GM15510 (cell line): ENCODE measurements around the gene ST7L.

Source experiments
- POLR2A ChIP-seq: IDR thresholded peaks from 3 replicates; pipeline ENCODE4 v1.6.1; 2011; ENCODE audit warnings: borderline replicate concordance; ENCODE audit not compliant: insufficient read length; ENCODE audit errors: extremely low read depth

Gene ST7L

GRCh38 chr1:112538883-112539282, 80.1 kb downstream of the ST7L start:
- TF ChIP-seq POLR2A: no peak

DNA sequence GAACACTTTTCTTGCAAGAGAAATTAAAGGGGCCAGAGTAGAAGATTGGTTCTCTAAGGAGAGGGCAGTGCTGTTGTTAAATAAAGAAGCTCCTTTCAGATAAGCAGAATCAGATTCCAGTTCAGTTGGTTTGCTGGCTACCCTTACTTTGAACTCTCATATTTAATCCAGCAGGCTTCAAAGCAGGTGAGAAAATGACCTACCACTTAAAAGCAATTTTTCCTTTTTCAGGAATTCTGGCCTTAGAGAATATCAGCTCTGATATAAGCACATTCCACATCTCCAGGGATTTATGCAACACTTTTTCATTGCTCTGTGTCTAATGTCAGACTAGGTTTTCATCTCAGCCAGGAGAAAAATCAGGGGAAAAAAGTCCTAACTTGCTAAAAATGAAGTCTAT, 81.5 kb downstream of the ST7L start:
- TF ChIP-seq POLR2A: no peak

GRCh38 chr1:112536561-112536960, 82.4 kb downstream of the ST7L start:
- TF ChIP-seq POLR2A: no peak

DNA sequence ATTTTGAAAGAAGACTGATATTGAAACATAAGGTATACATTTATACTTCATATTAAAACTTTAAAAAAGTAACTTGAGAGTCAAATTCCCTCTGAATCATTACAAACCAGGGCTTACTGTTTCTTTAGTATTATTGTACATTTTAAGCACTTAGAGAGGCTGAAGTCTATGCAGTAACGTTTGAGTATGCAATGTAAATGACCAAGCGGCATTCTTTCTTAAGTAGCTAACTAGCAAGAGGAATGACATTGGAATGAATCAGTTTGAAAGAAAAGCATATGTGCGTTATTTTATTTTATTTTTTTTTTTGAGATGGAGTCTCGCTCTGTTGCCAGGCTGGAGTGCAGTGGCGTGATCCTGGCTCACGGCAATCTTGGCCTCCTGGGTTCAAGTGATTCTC, 85.9 kb downstream of the ST7L start:
- TF ChIP-seq POLR2A: no peak

DNA sequence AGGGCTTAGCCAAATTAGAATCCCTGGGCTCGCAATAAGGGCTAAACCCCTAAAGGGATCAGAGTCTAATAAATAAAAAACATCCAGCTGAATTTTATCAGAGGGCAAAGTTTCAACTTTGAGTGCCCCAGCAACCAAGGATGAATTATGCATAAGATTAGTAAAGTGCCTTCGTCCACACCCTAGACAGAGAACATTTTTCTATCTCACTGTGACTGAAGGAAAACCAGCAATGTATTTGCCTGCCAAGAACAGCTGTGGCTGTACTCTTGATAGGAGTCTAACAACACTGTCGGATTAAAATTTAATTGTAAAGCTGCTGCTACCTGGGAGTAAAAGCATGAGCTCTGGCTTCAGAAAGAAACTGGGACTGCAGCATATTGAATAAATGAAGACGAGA, 86.9 kb downstream of the ST7L start:
- no peak for TF ChIP-seq POLR2A

- no peak for TF ChIP-seq POLR2A
Measured at GRCh38 chr1:112530832-112531231, 88.1 kb downstream of the ST7L start.

GRCh38 chr1:112529301-112529700, 89.6 kb downstream of the ST7L start:
- no peak for TF ChIP-seq POLR2A

DNA sequence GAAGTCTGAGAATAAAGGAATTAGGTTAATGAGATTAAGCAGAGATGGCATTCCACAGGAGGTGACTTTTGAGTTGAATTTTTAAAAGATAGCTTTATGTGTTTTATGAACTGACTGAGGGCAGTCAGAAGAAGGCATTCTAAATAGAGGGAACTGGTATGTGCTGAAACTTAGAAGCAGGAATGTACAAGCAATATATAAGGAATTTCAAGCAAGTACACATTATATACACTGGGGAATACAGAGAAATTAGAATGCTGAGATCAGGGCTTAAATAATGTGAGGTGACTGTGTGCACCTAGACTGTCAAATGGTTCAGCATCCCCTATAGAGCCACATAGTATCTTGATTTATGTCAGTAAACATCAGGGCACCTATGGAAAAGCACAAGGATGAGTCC, 90.9 kb downstream of the ST7L start:
- no peak for TF ChIP-seq POLR2A

DNA sequence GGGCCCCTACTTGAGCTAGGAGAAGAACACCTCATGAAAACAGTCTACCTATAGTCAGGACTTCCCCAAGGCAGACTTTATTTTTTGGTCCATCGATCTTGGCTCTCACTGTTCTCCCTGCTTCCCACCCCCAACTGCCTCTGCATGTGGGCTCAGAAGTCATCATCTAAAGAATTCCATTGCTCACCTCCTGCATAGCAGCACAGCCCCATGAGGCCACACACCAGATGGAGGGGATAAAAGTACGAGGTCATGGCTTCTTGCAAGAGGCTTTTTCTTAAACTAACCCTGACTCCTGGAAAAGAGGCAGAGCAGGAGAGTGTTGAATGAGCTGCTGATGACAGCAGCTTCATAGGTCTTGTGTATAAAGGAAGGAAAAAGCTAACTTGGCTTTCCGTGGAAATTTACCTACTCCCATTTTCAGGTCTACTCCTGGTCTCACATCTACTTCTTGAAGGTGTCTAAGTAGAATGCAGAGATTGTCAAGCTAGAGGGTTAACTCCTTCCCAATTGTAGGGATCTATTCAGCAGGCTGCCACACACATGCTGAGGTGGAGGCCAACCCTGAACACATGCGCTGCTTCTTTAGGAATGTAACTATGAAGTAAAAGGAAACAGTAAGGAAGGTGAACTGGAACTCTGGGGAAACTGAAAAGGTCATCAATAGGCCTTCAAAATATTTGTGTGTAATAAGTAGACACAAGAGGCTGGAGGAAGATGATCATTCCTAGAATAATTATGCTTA, 91.5 kb downstream of the ST7L start:
- no peak for TF ChIP-seq POLR2A

DNA sequence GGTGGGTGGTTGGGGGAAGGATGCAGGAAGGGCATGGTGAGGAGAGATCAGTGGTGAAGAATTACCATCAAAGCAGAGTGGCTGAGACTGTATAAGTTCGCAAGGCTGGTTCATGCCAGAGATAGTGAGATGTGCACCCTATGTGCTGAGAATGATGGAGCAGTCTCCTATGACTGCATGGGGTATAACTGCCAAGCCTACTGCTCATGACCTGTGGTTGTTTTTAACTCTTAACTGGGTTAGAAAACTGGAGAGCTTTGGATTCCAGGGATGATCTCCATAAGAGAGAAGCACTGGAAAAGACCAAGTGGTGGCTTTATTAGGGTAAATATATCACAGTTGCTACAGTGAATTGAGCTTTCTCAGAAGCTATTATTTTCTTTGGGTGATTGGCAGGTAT, 94.0 kb downstream of the ST7L start:
- no peak for TF ChIP-seq POLR2A

- no peak for TF ChIP-seq POLR2A
Measured at GRCh38 chr1:112524251-112524650, 94.7 kb downstream of the ST7L start.

GRCh38 chr1:112522621-112523020, 96.3 kb downstream of the ST7L start:
- no peak for TF ChIP-seq POLR2A

- no peak for TF ChIP-seq POLR2A
Measured at GRCh38 chr1:112520166-112520565, 98.8 kb downstream of the ST7L start.

DNA sequence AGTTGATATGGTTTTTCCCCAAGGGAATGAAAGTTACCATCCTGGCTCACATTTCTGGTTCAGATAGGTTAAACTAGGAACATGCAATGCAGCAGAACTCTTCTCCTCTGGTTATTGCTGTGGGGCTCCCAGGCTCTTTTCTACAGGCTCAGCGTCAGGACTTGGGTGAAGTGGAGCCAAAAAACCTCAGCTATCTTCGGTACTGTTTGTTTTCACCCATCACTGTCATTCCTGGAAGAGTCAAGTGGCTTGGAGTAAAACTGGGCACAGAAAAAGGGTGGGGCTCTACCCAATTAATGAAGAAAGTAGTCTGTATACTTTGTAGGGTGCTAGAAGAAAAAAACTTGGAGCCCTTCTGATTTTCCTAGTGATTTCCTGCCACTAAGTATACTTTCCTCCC, 100.8 kb downstream of the ST7L start:
- no peak for TF ChIP-seq POLR2A

DNA sequence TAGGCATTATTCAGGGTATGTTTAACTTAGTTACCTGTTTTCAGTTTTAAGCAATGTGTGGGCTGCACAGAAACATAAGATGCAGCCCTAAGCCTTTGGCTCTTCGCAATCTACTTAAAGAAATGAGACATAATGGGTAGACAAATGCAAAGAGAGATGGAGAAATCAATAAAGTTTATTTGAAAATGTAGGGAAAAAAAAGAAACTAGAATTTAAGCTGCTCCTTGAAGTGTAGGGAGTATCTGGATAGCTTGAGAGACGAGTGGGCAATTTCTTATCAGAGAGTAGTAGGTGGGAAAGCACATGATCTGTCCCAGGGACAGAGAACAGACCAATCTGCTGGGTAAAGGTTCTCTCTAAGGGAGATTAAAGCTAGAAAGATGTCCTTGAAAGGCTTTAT, 101.3 kb downstream of the ST7L start:
- no peak for TF ChIP-seq POLR2A

GRCh38 chr1:112517231-112517630, 101.7 kb downstream of the ST7L start:
- no peak for TF ChIP-seq POLR2A

DNA sequence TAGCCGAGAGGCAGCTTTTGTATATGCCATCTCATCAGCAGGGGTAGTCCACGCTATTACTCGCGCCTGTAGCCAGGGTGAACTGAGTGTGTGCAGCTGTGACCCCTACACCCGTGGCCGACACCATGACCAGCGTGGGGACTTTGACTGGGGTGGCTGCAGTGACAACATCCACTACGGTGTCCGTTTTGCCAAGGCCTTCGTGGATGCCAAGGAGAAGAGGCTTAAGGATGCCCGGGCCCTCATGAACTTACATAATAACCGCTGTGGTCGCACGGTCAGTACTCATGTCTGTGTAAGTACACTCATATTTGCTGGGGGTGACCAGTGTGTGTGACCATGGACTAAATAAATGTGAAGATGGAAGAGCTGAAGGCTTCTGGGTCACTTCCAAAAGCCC, 102.8 kb downstream of the ST7L start:
- TF ChIP-seq POLR2A: no peak
